ENCODE data around the gene KIZ.

GRCh38 chr20:21090111-21090618, 35.7 kb upstream of the KIZ start:
- TF ChIP-seq, protein P1, sequence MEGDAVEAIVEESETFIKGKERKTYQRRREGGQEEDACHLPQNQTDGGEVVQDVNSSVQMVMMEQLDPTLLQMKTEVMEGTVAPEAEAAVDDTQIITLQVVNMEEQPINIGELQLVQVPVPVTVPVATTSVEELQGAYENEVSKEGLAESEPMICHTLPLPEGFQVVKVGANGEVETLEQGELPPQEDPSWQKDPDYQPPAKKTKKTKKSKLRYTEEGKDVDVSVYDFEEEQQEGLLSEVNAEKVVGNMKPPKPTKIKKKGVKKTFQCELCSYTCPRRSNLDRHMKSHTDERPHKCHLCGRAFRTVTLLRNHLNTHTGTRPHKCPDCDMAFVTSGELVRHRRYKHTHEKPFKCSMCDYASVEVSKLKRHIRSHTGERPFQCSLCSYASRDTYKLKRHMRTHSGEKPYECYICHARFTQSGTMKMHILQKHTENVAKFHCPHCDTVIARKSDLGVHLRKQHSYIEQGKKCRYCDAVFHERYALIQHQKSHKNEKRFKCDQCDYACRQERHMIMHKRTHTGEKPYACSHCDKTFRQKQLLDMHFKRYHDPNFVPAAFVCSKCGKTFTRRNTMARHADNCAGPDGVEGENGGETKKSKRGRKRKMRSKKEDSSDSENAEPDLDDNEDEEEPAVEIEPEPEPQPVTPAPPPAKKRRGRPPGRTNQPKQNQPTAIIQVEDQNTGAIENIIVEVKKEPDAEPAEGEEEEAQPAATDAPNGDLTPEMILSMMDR (conservative IDR thresholded peaks at IDR 0.05 in 1 of 2, IDR thresholded peaks at IDR 0.05 in 1 of 2; ENCODE audit: extremely low read depth in 1 of 2, insufficient read depth in 1 of 2, low read depth in 1 of 2, low read length in 2 of 2): no peak
- TF ChIP-seq EZH2 (IDR thresholded peaks at IDR 0.05; ENCODE audit: borderline replicate concordance, low read length): no peak

Data from mammary epithelial cell (primary cell).